ENCODE data around the gene SMARCA2.

SMARCA2 gene

DNA sequence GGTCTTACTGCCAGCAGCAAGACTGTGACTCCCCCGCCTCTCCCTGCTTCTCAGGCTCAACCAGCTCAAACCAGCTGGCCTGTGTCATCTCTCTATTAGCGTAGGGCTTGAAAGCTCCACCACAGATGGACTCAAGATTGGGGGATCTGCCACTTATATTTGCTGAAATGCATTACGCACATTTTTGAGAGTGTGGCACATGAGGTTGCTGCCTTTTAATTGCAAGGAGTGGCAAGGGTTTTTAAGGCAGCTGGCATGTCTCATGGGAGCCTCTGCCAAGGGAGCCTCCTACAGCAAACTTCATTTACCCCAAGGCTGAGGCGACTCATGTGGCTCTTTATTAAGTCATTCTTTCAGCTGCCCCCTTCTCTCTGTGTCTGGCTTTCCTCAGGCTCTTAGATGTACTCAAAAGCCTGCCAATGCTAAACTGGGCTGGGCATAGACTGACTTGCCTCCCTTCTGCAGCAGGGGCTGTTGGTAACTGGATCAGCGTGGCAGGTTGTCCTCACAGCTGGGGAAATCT, 219.3 kb downstream of the SMARCA2 start:
- TF ChIP-seq ZFX (IDR thresholded peaks at IDR 0.05; ENCODE audit: borderline replicate concordance) = no peak
- TF ChIP-seq, protein P1, sequence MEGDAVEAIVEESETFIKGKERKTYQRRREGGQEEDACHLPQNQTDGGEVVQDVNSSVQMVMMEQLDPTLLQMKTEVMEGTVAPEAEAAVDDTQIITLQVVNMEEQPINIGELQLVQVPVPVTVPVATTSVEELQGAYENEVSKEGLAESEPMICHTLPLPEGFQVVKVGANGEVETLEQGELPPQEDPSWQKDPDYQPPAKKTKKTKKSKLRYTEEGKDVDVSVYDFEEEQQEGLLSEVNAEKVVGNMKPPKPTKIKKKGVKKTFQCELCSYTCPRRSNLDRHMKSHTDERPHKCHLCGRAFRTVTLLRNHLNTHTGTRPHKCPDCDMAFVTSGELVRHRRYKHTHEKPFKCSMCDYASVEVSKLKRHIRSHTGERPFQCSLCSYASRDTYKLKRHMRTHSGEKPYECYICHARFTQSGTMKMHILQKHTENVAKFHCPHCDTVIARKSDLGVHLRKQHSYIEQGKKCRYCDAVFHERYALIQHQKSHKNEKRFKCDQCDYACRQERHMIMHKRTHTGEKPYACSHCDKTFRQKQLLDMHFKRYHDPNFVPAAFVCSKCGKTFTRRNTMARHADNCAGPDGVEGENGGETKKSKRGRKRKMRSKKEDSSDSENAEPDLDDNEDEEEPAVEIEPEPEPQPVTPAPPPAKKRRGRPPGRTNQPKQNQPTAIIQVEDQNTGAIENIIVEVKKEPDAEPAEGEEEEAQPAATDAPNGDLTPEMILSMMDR (IDR thresholded peaks at IDR 0.05) = no peak
- H3K27ac ChIP-seq = no peak overlapping the region

DNA sequence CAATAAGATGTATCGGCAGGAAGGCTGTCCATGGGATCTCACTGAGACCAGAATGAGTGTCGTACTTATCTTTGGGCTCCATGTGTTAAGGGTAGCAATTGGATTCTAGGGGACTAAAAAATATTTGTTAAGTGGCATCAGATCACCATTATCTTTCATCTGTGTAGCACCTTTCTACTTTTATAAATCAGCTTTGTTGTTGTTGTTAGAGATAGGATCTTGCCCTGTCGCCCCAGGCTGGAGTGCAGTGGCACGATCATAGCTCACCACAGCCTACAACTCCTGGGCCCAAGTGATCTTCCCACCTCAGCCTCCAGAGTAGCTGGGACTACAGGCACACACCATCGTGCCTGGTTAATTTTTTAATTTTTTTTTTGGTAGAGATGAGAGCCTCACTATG, 220.5 kb downstream of the SMARCA2 start:
- TF ChIP-seq ZFX (IDR thresholded peaks at IDR 0.05; ENCODE audit: borderline replicate concordance) = no peak
- TF ChIP-seq, protein P1 (IDR thresholded peaks at IDR 0.05) = no peak
- H3K27ac ChIP-seq = no peak overlapping the region

DNA sequence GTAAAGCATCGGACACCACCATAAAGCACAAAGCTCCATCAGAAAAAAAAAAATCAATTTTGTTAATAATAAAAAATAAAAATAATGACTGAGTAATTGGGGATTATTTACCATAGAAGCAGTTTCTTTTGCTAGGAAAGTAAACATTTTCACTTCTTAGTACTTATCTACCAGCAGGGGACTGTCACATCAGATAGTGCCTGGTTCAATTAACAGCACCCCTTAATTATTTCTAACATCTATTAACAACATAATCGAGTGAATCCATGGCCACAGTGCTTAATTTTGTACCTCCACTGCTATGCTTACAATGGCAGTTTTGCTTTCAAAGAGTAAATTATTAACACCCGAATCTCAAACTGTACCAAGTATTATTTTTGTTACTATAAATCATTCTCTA, 221.7 kb downstream of the SMARCA2 start:
- TF ChIP-seq, protein P1 (IDR thresholded peaks at IDR 0.05) = no peak
- no peak for TF ChIP-seq ZFX (IDR thresholded peaks at IDR 0.05; ENCODE audit: borderline replicate concordance)
- no peak overlapping the region for H3K27ac ChIP-seq

DNA sequence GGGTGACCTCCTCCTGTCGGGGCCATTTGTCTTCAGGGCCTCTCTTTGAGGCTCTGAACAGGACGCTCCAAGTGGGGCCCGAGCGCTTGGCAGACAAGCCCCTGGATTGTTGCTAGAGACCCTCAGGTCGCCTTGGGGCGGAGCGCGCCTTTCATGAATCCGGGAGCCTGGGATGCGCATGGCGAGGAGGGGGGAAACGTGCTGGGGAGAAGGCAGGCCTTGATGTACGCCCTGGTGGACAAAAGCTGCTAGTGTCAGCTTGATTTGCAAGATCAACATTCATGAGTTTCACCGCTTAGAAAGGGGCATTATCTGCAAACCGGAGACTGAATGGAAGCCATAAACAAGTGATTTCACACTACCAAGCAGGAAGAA, 226.3 kb downstream of the SMARCA2 start:
- no peak overlapping the region for H3K27ac ChIP-seq
- no peak for TF ChIP-seq ZFX (IDR thresholded peaks at IDR 0.05; ENCODE audit: borderline replicate concordance)
- TF ChIP-seq, protein P1 (IDR thresholded peaks at IDR 0.05) = no peak

DNA sequence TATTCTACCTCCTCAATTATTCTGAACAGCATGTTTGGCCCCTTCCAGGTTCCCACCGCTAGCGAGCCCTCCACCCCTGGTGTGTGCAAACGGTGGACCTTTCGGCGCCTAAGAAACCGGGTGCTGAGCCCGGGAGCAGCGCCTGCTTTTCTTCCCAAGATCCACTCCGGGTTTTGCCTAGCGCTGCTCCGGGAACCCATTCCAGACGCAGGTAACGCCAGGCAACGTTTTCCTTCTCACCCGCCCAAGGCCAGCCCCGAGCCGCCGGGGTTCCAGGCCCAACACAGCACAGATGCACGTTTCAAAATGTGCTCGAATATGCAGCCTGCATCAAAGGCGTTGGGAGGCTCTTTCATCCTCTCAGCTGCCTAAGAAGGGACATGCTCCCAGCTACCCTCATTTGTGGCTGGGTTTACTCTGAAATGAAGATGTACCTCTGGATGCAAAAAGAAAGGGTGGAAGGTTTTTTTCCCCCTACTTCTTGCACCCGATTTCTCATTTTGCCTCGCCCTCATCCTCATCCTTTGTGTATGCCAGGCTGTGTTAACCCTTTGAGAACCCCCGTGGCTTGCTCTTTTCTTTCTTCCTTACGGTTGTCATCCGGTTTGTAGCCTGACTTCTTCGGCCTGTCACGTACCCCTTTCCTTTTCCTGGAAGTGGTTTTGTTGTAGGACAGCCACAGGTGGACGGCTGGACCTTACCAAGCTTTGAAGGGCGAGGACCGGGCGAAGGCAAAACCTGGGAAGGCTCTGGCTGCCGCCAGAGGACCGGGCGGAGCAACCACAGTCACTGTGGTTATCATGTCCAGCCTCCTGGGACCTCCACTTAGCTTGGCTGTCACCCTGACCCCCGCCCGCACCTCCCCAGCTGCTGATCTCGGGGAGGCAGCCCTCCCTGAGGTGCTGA, 226.9 kb downstream of the SMARCA2 start:
- no peak for TF ChIP-seq ZFX (IDR thresholded peaks at IDR 0.05; ENCODE audit: borderline replicate concordance)
- TF ChIP-seq, protein P1 (IDR thresholded peaks at IDR 0.05) = no peak
- peak overlapping the region; percentile 51 for H3K27ac ChIP-seq

DNA sequence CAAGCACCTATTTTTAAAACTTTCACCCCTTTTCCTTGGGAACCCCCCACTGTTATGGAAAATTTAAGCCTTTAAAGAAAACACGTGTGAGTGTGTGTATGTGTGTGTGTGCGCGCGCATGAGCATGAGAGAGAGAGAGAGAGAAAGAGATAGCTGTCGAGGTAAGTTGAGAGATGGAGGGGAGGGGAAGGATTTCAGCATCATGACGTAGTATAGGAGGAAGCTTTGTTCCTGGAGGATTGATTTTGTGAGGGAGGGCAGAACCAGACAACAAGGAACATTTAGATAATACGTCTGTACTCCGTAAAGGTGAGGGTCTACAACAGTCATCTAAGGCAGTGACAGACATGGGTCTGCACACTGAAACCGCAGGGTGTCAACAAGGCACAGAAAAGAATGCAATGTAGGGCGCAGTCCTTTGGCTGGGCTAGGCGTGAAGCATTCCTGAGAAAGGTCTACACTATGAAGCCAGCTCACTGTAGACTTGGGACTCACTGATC, 227.7 kb downstream of the SMARCA2 start:
- no peak overlapping the region for H3K27ac ChIP-seq
- TF ChIP-seq, protein P1 (IDR thresholded peaks at IDR 0.05) = no peak
- TF ChIP-seq ZFX (IDR thresholded peaks at IDR 0.05; ENCODE audit: borderline replicate concordance) = no peak
